Spleen (tissue), 11 donors: Measurements from ENCODE around the gene NKX1-1. TPM values are rescaled to one million over a fixed set of nuclear protein-coding genes. Genes with fewer than 3 reads are reported as not detected.
A peak's percentile ranks its signal among the peaks of the same experiment; 100 is the strongest.

Experiments
- DNase-seq: peaks from one replicate; pipeline ENCODE4 v3.0.0-alpha.2; 2020
- H3K27ac ChIP-seq, 8 donors: fragments of 200-600 bp; sonication (generic) in 7 of 8; 1 replicate in 4 of 8; 2 replicates in 4 of 8; pipeline versions ENCODE4 v1.5.0 to v1.8.0; 2016 to 2021; ENCODE audit warnings: inconsistent platforms in 4 of 8, mild to moderate bottlenecking in 4 of 8, moderate library complexity in 1 of 8
- H3K27me3 ChIP-seq, 7 donors: fragments of 200-600 bp; sonication (generic) in 6 of 7; replicated peaks in 1 of 7; 1 replicate in 4 of 7; 2 replicates in 3 of 7; pipeline versions ENCODE4 v1.5.0 to v1.8.0; 2016 to 2021; ENCODE audit warnings: inconsistent platforms in 3 of 7, mild to moderate bottlenecking in 1 of 7
- H3K36me3 ChIP-seq, 6 donors: fragments of 200-600 bp; sonication (generic) in 5 of 6; 1 replicate in 4 of 6; 2 replicates in 2 of 6; pipeline versions ENCODE4 v1.5.0 to v1.8.0; 2016 to 2021; ENCODE audit warnings: inconsistent platforms in 2 of 6
- H3K4me1 ChIP-seq, 6 donors: fragments of 200-600 bp; sonication (generic) in 5 of 6; 1 replicate in 3 of 6; 2 replicates in 3 of 6; pipeline versions ENCODE4 v1.5.0 to v1.8.0; 2016 to 2021; ENCODE audit warnings: inconsistent platforms in 3 of 6
- H3K4me3 ChIP-seq, 8 donors: fragments of 200-600 bp; sonication (generic) in 7 of 8; 1 replicate in 4 of 8; 2 replicates in 4 of 8; pipeline versions ENCODE4 v1.5.0 to v1.8.0; 2016 to 2021; ENCODE audit warnings: inconsistent platforms in 4 of 8, mild to moderate bottlenecking in 4 of 8, moderate library complexity in 2 of 8
- H3K9me3 ChIP-seq, 8 donors: fragments of 200-600 bp; sonication (generic) in 7 of 8; 1 replicate in 4 of 8; 2 replicates in 4 of 8; pipeline versions ENCODE4 v1.5.0 to v1.8.0; 2016 to 2021; ENCODE audit warnings: inconsistent platforms in 4 of 8
- POLR2A ChIP-seq, 3 donors: fragments of 450-650 bp; IDR thresholded peaks; one replicate each; pipeline ENCODE4 v1.5.1; 2017; ENCODE audit warnings: antibody characterized with exemption in 3 of 3, mild to moderate bottlenecking in 1 of 3
- POLR2AphosphoS5 ChIP-seq, 3 donors: sonication (generic); formaldehyde crosslinking; IDR thresholded peaks; one replicate each; pipeline ENCODE4 v1.5.1; 2017; ENCODE audit warnings: antibody characterized with exemption in 3 of 3
- WGBS, 5 donors: extraction: QIAGEN DNeasy Blood & Tissue Kit in 3 of 5; methylation state at CpG; one replicate each; pipeline versions ENCODE4 v1.1.5 to v1.1.7; 2013 to 2018; 5-methylcytosine and 5-hydroxymethylcytosine counted together
- intact Hi-C: fragments of 100-400 bp; cut with DNase I; formaldehyde crosslinking; loops from one replicate; pipeline ENCODE4 v1.15.0; 2023; ENCODE audit warnings: low total_unique reads
- polyA plus RNA-seq, 3 donors: library from polyadenylated mRNA; stranded (reverse); fragments of 200-250 nt; gene quantifications; one replicate each; pipeline ENCODE4 v1.2.1, GENCODE V29; 2013
- total RNA-seq, 7 donors: library from RNA; depleted of rRNA in 3 of 7; stranded (reverse); fragments of >200 nt in 3 of 7; fragmentation: NEBNext Ultra II Directional in 4 of 7; extraction: Animal tissue kit (Norgen Biotek cat#: 25700) in 4 of 7; gene quantifications; one replicate each; pipeline versions ENCODE4 v1.1.0 to v1.2.1, GENCODE V29; 2016 to 2021
- TF ChIP-seq, protein P1 (sequence below), 11 experiments: fragments of 200-600 bp in 7 of 11; fragments of 450-650 bp in 4 of 11; sonication (generic) in 4 of 11; IDR thresholded peaks in 8 of 11; conservative IDR thresholded peaks in 3 of 11; 1 replicate in 7 of 11; 2 replicates in 4 of 11; pipeline versions ENCODE4 v1.4.0 to v1.8.0; 2016 to 2021; ENCODE audit warnings: antibody characterized with exemption in 11 of 11, inconsistent platforms in 4 of 11, mild to moderate bottlenecking in 1 of 11
- donor health status: healthy with polysubstance abuse.
- donor health status: DM: no; HTN: no; CAD: no; lungs with moderate emphysema.
- donor health status: DM: no; HTN: no; CAD: no.
- donor health status: Bipolar disorder and iron deficiency.
- donor health status: healthy.
- donor health status: DM: no; HTN: no; CAD: no.
- donor health status: DM: yes; HTN: yes; CAD: no.

Gene NKX1-1
- total and polyA plus RNA-seq, 10 donors = not detected

DNA sequence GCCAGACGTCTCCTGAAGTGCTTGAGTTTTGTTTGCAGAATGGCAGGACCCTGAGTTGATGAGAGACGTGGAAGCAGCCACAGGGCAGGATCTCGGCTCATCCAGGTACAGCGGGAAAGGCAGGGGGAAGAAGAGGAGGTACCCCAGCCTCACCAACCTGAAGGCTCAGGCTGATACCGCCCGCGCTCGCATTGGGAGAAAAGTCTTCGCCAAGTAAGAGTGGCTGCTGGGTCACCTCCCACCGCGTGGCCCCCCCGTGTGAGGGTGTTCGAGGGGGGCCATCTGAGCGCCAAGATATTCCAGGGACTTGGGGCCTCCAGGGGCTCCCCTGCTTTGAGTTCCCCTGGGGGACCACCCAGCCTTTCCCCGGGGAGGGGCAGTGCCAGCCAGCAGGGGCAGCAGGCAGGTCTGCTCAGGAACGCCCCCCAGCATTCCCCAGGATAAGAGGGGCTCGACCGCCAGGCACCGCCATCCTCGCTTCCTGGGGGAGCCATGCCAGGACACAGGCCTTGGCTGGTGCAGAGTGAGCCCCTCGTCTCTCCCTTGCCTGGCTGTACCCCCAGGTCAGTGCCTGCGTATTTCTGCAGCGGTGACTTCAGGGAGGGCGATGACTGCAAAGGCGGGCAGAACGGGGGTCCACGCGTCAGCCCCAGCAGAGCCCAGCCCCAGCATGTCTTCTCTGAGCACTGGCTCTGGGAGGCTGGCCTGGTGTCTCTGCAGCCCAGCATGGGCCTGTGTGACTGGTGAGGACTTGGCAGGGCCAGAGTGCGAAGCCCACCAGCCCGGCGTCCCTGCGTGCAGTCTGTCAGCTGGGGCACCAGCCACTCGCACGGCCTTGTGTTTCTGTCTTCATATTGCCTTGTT lies 22.3 kb downstream of the NKX1-1 start:
- WGBS, 5 donors = 91 to 96% (median 93%) methylated on average over 26 to 34 of the region's 34 CpGs
- H3K9me3 ChIP-seq = peaks cover 4 to 24% (median 16%) of the 10 kb centered on the region in 8 donors
- no peaks in the 10 kb centered on the region for H3K27me3 ChIP-seq
- intact Hi-C loops = no loop called here
- H3K4me1 ChIP-seq = no peaks in the 10 kb centered on the region
- H3K36me3 ChIP-seq = peaks cover 0 to 97% (median 41%) of the 10 kb centered on the region in 6 donors
- TF ChIP-seq POLR2A (IDR thresholded peaks at IDR 0.05) = no peak
- TF ChIP-seq, protein P1, sequence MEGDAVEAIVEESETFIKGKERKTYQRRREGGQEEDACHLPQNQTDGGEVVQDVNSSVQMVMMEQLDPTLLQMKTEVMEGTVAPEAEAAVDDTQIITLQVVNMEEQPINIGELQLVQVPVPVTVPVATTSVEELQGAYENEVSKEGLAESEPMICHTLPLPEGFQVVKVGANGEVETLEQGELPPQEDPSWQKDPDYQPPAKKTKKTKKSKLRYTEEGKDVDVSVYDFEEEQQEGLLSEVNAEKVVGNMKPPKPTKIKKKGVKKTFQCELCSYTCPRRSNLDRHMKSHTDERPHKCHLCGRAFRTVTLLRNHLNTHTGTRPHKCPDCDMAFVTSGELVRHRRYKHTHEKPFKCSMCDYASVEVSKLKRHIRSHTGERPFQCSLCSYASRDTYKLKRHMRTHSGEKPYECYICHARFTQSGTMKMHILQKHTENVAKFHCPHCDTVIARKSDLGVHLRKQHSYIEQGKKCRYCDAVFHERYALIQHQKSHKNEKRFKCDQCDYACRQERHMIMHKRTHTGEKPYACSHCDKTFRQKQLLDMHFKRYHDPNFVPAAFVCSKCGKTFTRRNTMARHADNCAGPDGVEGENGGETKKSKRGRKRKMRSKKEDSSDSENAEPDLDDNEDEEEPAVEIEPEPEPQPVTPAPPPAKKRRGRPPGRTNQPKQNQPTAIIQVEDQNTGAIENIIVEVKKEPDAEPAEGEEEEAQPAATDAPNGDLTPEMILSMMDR (IDR thresholded peaks at IDR 0.05 in 8 of 11, conservative IDR thresholded peaks at IDR 0.05 in 3 of 11) = no peak
- TF ChIP-seq POLR2AphosphoS5 (IDR thresholded peaks at IDR 0.05) = no peak
- no peak overlapping the region for H3K4me3 ChIP-seq
- H3K27ac ChIP-seq = no peak overlapping the region
- peak; percentile 68 for DNase-seq

DNA sequence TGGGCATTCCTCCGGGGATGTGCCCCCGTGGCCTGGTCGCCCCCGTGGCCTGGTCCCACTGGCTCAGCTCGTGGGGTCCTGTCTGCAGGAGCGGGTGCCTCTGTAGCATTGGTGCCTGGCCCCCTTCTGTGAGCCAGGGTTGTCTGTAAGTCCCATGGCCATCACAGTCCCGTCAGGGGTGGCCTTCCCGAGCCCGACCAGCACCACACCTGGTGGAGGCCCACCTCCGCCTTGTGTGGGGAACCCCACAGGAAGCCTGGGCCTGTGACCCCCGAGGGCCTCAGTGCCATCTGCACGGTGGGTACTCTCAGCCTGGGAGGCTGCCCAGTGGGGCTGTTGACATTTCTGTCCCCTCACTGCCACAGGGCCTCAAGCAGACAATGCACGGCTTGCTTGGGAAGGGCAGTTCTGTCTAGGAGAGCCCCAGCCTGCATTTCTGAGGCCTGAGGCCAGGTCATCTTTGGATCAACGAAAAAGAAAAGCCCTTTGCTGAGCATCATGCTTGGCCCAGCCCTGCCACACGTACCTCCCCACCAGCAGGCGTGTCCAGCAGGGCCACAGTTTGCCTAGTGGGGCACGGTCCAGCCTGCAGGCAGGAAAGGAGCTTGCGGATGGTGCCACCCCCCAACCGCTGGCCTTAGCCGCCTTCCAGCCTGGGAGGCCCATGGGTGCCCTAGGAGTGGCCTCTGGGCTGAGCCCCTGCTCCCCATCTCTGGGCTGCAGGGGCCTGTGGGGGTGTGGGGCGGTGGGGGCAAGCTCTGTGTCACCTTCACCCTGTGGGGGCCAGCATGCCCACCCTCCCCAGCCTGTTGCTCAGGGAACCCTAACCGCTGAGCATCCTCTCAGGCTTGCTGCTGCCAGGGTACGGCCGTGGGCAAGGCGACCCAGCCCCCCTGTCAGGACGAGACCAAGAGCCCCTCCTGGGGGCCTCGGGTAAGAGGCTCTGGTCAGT lies 23.2 kb downstream of the NKX1-1 start:
- Histone ChIP-seq H3K27ac (no peak overlapping the region), H3K4me1 (no peaks in the 10 kb centered on the region), H3K4me3 (no peak overlapping the region), H3K9me3 (peaks cover 0 to 15% (median 7%) of the 10 kb centered on the region in 8 donors), H3K36me3 (peaks cover 0 to 96% (median 39%) of the 10 kb centered on the region in 6 donors), H3K27me3 (no peaks in the 10 kb centered on the region)
- TF ChIP-seq, protein P1 (IDR thresholded peaks at IDR 0.05 in 8 of 11, conservative IDR thresholded peaks at IDR 0.05 in 3 of 11) = no peak
- TF ChIP-seq POLR2A (IDR thresholded peaks at IDR 0.05) = no peak
- no peak for TF ChIP-seq POLR2AphosphoS5 (IDR thresholded peaks at IDR 0.05)
- intact Hi-C loops = no loop called here
- DNase-seq = peak; percentile 67
- WGBS, 5 donors = 85 to 90% (median 88%) methylated on average over 21 to 27 of the region's 27 CpGs

DNA sequence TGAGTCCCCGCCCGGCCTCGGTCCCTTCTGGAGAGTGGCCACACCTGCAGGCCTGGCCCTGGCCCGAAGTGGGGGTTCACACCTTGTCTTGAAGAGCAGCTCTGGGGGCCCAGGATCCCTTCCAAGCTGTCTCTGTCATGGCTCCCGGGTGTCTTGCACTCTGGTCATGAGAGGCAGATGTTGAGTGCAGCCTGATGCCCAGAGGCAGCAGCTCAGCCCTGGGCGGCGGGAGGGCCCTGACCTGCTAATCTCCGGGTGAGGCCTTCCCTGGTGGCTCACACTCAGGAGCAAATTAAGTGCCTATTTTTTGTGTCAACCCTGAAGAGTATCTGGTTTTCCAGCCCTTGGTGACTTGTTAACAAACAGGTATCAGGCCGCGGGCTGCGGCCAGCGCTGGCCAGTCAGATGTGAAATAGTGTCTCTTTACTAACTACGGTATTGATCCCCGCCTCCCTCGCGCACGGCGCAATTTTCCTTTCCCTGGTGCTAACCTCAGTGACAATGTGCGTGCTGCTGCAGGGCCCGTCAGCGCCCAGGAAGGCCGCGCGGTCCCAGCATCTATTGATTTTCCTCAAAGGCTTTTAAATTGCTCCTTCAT lies 24.2 kb downstream of the NKX1-1 start:
- 95 to 99% (median 96%) methylated on average over 24 of the region's 24 CpGs for WGBS, 5 donors

More for the DNA sequence above, 24.2 kb downstream of the NKX1-1 start:
- no peaks in the 10 kb centered on the region for H3K4me1 ChIP-seq
- no peak overlapping the region for H3K27ac ChIP-seq
- intact Hi-C loops = no loop called here
- peaks cover 0 to 5% (median 0%) of the 10 kb centered on the region in 8 donors for H3K9me3 ChIP-seq
- TF ChIP-seq POLR2AphosphoS5 (IDR thresholded peaks at IDR 0.05) (no peak), POLR2A (IDR thresholded peaks at IDR 0.05) (no peak)
- TF ChIP-seq, protein P1 (IDR thresholded peaks at IDR 0.05 in 8 of 11, conservative IDR thresholded peaks at IDR 0.05 in 3 of 11) = no peak
- no peaks in the 10 kb centered on the region for H3K27me3 ChIP-seq
- no peak overlapping the region for H3K4me3 ChIP-seq
- peaks cover 0 to 96% (median 41%) of the 10 kb centered on the region in 6 donors for H3K36me3 ChIP-seq
- DNase-seq = peak; percentile 61
